Left lobe of liver (tissue), 2 donors: ENCODE results near the gene OSBPL9. TPM values are rescaled to one million over a fixed set of nuclear protein-coding genes. Genes with fewer than 3 reads are reported as not detected.

Experiments
- ATAC-seq: fragments of 200-7000 bp; cut with Tn5 transposase; one replicate; pipeline ENCODE4 v1.9.1; 2020; ENCODE audit warnings: mild to moderate bottlenecking, moderate library complexity
- DNase-seq: peaks from one replicate; pipeline ENCODE4 v3.0.0-alpha.2; 2020; ENCODE audit warnings: low spot score
- total RNA-seq: library from RNA; stranded (reverse); gene quantifications from one replicate; pipeline ENCODE4 v1.2.1, GENCODE V29; 2021
- donor health status: DM: no; HTN: no; CAD: no; lungs with moderate emphysema.
- donor health status: DM: no; HTN: yes; CAD: no.

OSBPL9 gene, protein sequence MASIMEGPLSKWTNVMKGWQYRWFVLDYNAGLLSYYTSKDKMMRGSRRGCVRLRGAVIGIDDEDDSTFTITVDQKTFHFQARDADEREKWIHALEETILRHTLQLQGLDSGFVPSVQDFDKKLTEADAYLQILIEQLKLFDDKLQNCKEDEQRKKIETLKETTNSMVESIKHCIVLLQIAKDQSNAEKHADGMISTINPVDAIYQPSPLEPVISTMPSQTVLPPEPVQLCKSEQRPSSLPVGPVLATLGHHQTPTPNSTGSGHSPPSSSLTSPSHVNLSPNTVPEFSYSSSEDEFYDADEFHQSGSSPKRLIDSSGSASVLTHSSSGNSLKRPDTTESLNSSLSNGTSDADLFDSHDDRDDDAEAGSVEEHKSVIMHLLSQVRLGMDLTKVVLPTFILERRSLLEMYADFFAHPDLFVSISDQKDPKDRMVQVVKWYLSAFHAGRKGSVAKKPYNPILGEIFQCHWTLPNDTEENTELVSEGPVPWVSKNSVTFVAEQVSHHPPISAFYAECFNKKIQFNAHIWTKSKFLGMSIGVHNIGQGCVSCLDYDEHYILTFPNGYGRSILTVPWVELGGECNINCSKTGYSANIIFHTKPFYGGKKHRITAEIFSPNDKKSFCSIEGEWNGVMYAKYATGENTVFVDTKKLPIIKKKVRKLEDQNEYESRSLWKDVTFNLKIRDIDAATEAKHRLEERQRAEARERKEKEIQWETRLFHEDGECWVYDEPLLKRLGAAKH
- total RNA-seq = 61.1 TPM

DNA sequence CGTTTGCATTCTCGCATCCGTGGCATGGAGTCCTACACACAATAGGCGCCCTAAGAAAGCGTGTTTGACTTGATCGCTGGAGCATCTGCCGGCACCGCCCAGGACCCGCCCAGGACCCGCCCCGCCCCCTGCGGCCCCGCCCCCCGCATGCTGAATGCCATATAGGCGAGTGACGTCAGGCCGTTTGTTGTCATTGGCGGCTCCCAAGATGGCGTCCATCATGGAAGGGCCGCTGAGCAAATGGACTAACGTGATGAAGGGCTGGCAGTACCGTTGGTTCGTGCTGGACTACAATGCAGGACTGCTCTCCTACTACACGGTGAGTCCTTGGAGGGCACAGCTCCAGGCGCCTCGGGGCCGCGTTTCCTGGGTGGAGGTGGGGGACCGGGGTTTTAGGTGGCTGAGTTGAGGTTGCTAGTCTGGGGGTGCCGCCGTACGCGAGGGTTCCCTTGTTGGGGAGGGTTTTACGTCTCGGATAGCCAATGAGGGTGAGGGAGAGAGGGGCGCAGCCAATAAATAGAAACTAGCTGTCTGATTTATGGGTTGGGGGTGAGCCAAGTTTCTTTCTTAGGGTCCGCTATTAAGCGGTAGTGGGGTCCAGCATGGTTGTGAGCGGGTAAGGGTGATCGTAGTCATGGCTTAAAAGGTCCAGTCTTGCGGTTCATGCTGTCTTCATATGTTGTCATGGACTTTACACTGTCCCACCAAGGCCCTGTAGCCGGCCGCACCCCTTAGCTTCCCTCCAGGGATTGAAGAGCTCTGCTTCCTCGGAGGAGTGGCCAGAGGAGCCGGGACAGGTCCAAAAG is at the start of gene OSBPL9:
Gene OSBPL9, plus strand, starts transcription at position 190 of the 806 bp plus-strand sequence. Its CDS starts 19 bp downstream, at position 209.
- ATAC-seq (peak; percentile 86), DNase-seq (peak; percentile 88)

DNA sequence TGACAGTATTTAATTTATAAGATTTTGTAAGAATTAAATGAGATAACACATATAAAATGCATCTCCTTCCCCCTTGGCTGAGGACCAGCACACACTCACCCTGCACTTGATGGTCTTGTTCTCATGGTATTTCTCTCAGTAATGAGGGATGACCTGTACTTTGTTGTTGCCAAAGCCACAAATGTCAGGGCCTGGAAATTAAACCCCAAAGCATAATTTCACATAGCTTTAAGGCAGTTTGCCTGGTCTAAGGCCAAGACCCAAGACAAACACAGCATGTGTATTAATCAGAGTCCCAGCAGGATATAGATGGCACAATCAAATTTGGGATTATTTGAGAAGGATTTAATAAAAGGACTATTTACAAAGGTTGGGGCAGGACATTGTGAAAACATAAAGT is 49.2 kb upstream of the OSBPL9 start:
- DNase-seq (no peak), ATAC-seq (no peak)

DNA sequence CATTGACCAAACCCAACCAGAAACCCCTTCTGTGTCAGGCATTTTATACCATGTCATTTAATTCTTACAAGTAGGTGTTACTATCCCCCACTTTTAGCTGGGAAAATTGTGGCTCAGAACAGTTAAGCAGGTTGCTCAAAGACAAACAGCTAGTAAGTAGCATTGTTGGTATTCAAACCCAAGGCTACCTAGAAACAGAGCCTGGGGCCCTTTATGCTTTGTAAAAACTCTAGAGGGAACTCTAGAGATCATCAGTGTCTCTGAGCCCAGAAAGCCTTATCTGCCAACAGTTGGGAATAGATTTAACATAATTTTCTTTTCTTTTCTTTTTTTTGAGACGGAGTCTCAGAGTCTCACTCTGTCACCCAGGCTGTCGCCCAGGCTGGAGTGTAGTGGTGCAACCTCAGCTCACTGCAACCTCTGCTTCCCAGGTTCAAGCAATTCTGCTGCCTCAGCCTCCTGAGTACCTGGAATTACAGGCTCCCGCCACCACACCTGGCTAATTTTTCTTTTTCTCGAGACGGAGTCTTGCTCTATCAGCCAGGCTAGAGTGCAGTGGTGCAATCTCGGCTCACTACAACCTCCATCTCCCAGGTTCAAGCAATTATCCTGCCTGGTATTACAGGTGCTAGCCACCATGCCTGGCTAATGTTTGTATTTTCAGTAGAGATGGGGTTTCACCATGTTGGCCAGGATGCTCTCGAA is 48.5 kb upstream of the OSBPL9 start:
- ATAC-seq (no peak), DNase-seq (no peak)

DNA sequence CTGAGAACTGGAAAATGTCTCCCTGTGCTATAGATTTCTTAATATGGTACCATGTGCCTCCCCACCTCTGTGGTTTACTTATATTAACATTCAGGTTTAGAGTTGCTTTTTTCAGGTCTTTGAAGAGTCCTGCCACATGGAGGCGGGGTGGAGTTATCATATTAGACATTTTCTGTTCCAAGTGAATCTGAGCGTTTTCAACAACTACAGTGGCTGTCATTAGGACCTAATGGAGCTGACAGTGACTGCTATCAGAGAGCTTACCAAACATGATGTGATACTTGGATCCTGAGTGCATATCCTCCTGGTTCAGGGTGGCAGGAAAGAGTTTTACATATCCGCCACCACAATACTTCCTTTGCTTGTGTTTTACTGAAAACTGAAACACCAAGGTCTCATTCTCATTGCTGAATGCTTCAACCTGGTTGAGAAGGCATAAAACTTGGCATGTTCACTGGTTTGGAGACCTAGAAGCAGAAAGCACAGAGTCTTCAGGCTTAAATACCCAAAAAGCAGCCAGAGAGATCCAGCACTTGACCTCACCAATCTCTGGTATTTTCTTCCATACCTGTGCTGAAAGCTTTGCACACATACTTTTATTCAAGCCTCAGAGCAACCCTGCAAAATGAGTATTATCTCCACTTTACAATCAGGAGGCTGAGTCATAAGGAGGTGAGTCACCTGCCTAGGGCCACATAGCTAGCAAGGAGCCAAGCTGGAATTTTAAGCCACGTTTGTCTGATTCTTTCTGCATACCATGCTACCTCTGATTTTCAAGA is 47.4 kb upstream of the OSBPL9 start:
- no peak for DNase-seq
- ATAC-seq = peak; percentile 66

DNA sequence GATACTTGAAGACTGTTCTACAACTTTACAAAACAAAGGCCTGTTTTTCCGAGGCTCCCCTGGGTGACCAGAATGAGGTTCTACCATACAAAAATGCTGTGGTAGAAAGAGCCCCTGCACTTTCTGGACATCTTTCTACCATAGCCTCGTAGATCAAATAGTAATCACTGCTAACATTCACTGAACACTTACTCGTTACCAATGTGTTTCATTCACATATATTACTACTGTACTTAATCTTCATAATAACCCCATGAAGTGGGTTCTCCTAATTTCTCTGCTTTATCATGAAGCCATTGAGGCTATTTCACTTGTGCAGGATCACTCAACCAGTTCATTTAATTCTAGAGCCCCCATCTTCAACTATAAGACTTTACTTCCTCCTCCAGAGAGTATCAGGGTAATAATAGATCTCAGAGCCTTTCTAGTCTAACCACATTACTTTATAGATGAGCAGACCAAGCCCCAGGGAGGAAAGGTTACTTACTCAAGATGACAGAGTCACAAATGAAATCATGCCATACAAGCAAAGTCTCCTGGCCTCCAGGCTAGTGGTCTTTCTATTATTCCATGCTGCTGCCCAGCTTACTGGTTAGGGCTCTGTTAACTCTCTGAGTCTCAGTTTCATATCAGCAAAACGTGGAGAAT is 46.7 kb upstream of the OSBPL9 start:
- ATAC-seq = no peak
- DNase-seq = no peak

DNA sequence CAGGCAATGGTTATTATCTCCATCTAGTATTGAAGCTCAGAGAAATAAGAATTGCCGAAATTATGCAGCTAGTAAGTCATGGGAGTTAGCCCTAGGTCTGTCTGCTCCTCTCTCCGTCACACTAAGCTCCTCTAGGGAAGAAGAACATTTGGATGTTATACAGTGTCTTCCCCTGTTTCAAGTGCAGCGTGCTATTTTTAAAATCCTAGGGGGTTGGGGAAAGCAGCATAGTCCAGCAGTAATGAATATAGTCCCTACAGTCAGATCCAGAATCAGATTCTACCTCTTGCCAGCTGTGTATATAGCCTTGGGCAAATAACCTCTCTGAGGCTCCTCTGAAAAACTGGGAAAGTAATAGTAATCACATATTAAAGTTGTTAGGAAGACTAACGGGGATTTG is 44.5 kb upstream of the OSBPL9 start:
- no peak for DNase-seq
- no peak for ATAC-seq

DNA sequence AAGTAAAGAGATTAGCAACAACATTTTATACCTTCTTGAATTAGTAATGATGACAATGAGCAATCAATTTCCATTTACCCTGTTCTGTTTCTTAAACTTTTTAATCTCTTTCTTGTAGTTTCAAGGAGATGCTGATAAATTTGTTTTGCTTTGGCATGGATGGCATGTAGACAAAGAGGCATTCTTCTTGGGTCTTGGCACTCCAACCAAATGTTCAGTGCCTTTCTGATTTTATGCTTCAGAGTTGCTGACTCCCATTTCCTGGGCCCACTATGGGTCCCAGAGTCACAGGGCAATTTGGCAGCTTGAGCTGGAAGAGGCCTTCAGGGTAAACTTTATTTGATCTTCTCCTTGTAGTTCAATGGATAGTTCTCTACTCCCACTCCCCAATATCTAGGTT is 42.1 kb upstream of the OSBPL9 start:
- ATAC-seq (no peak), DNase-seq (no peak)

DNA sequence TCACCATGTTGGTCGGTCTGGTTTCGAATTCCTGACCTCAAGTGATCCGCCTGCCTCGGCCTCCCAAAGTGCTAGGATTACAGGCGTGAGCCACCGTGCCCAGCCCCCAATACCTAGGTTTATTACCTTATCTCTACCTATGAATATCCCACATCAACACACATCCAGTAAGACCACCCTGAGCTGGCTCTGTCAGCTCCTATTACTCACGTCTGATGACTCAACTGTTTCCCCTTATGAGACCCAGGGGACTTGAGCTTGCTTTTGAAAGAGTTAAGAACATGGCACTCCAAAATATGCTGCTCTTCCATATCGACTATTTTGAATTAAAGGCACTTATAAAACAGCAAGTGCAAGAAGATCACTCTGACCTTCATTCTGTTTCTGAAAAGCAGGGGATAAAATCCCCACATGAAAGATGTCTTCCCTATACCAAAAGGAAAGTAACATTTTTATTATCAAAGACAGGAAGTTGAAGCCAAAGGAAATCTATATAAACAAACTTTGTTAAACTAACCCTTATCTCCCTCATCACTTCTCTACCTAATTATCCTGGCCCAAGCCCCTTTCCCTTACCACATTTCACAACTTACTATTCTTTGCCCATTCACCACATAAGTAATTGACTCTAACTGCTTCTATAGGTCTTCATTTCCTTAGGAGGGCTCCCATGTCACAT is 41.3 kb upstream of the OSBPL9 start:
- no peak for DNase-seq
- ATAC-seq = no peak

DNA sequence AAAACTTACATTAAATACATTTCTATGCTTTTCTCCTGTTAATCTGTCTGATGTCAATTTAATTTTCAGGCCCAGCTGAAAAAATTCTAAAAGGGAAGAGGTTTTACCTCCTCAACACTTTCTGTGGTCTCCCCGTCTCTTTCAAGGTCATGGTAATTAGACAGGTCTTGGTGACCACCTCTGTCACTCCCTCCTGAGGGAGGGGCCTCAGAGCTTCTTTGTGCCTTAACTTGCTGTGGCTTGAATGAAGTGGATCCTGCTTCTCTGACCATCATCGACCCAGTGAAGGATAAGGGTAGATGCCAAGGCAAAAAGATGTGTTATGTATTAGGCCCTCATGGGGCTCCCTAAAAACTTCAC is 40.8 kb upstream of the OSBPL9 start:
- DNase-seq (no peak), ATAC-seq (no peak)

DNA sequence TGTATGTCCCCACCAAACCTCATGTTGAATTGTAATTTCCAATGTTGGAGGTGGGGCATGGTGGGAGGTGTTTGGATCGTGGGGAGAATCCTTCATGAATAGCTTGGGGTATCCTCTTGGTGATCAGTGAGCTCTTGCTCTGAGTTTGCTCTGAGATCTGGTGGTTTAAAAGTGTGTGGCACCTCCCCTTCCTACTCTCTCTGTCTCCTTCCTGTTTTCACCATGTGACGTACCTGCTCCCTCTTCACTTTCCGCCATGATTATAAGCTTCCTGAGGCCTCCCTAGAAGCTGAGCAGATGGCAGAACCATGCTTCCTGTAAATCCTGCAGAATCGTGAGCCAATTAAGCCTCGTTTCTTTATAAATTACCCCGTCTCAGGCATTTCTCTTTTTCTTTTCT is 40.0 kb upstream of the OSBPL9 start:
- no peak for ATAC-seq
- DNase-seq = no peak

DNA sequence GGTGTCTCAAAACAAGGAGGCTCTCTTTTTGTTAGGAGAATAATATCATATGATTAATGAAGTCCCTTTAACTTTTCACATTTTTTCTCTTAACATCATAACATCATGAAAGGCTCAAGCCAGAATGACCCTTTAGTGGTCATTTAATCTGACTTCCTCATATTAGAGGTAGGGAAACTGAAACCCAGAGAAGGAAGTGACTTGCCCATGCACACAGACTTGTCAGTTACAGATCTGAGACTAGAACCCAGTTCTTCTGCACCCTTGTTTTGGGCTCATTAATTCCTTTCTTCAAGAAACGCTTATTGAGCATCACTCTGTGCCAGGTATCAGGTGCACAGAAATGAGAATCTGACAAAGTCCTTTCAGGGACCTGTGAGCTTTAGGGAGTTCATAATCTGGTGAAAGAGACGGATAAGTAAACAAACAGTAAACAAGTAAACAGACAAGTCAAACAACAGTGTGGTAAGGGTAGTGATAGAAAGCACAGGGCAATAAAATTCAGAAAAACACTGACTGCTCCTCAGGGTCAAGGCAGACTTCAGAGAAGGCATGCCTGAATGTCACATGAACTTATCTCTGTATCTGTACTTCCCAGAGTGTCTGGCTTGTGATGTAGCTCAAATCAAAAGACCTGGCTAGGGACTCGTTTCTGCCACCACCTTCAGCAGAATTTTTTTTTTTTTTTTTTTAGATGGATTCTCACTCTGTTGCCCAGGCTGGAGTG is 38.3 kb upstream of the OSBPL9 start:
- no peak for DNase-seq
- peak; percentile 31 for ATAC-seq

DNA sequence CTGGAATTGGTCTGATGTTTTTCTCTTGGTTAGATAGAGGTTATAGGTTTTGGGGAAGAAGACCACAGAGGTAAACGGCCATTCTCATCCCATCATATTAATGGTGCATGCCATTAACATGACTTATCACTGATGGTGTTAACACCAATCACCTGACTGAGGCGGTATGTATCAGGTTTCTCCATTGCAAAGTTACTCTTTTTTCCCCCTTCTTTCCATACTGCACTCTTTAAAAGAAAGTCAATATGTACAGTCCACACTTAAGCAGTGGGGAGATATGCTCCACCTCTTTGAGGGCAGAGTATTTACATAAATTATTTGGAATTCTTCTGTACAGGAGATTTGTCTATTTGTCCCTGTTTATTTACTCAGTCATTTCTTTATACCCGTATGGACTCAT is 35.7 kb upstream of the OSBPL9 start:
- no peak for ATAC-seq
- no peak for DNase-seq

DNA sequence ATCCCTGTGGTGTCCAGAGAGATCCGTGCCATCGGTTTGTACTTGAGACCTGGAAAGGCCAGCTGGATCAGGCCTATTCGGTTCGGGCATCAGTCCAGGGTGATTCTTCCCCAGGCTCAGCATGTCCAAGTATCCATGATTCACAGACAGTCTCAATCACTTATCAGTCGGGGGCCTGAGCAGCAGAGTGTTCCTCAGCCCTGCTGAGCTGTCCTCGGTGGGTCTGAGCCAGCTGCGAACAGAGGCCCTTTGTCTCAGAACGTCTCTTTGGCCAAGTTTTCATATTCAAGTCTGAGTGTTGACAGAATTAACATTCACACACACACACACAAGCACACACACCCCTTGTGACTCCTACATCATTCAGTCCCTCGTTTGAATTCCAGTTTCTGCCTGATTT is 33.4 kb upstream of the OSBPL9 start:
- no peak for DNase-seq
- peak; percentile 31 for ATAC-seq

DNA sequence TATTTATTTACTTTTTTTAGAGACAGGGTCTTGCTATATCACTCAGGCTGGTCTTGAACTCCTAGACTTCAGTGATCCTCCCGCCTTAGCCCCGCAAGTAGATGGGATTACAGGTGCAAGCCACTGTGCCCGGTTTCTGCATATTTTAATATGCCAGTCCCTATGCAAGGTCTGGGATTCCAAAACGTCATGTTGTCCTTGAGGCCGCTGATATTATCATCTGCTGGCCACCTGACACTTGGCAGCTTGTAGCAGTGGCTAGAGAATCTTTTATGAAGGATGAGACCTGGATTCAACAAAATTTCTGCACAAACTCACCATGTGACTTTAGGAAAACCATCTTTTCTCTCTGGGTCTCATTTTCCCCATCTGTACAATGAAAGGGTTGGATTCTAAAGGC is 32.9 kb upstream of the OSBPL9 start:
- ATAC-seq (no peak), DNase-seq (no peak)

DNA sequence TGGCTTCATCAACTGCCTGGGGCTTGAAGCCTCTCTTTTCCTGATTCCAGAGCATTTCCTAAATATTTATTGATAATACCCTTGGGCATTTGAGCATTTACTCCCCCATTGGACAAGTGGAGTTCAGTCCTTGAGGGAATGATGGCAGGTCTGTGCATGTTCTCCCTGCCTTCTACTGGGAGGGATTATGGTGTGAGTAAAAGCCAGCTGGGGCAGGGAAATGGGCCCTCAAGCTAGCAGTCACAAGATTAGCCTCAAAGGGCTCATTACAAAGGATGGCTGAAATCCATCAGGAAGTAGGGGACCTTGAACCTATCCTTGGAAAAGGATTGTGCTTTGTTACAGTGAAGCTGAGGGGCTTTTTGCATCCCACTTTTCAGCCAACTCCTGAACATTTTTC is 24.2 kb upstream of the OSBPL9 start:
- DNase-seq (no peak), ATAC-seq (no peak)

DNA sequence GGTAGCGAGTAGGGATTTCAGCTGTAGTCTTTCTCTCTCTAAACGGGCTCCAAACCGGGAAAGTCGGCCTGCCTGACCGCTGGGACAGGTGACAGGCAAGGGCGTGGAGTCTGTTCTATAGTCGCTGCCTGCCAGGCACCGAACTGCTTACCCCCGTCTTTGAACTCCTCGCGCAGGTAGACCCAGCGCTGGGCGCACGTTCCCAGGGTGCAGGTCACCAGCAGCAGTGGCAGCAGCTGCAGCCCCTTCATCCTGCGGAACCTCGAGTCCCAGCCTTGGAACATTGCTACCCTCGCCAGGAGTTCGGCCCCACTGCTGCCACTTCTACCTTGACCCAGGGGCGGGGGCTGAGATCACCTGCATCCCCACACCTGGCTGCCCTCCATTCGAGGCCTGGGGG is 22.2 kb upstream of the OSBPL9 start:
- no peak for ATAC-seq
- no peak for DNase-seq

DNA sequence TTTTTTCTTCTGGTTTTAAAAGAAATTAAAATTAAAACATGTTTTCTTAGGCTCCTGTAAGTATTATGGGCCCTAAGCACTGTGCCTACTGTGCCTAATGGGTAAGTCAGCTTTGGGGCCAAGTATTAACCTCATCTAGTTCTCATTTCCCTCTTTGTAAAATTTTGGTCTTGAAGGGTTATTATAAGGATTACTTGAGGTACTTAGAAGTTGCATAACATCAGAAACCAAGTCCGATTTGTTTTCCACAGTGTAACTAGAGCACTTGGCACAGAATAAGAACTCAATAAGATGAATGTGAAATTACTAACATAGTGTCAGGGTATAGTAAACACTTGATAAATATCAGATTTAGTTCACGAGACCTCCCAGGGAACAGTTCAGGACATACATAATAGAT is 16.4 kb upstream of the OSBPL9 start:
- DNase-seq (no peak), ATAC-seq (no peak)

DNA sequence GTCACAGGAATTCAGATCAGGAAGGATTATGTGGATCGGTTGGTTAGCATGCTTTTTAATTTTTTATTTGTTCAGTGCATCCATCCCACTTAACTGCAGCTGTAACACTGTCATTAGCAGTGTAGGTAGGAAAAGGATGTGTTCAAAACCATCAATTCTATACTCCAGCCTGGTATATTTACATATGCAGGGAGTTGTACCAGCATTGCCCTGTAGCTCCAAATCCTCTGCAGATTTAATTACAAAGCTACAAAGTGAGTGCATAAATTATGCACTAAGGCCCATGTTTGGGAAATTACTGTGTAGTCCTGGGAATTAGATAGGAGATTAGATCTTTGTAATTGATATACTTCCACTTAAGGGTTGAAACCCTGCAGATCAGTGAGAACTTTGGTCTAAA is 15.9 kb upstream of the OSBPL9 start:
- no peak for ATAC-seq

More for the DNA sequence above, 15.9 kb upstream of the OSBPL9 start:
- no peak for DNase-seq
